Glomerular visceral epithelial cell (primary cell): ENCODE measurements around the gene CLDN34.

Experiments used
- DNase-seq: peaks from one replicate; pipeline ENCODE4 v3.0.0-alpha.2; 2016; ENCODE audit errors: extremely low spot score

The CLDN34 gene

GRCh38 chrX:9980401-9980800, 13.2 kb downstream of the CLDN34 start:
- DNase-seq = no peak

- DNase-seq = no peak
Observed at GRCh38 chrX:9980927-9981326, 13.8 kb downstream of the CLDN34 start.

- no peak for DNase-seq
Observed at GRCh38 chrX:9983441-9983840, 16.3 kb downstream of the CLDN34 start.

- no peak for DNase-seq
Observed at GRCh38 chrX:9983846-9984245, 16.7 kb downstream of the CLDN34 start.

DNA sequence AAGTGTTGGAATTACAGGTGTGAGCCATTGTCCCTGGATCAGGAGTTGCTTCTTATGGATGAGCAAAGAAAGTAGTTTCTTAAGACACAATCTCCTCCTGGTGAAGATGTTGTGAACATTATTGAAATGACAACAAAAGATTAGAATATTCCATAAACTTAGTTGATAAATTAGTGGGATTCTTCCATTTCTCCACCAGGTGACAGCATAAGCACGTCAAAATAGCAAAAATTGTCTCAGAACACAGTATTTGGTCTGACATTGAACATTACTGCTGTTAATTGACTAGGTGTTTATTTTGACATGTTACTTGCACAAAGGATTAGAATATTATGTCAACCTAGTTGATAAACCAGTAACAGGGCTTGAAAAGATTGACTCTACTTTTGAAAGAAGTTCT, 21.6 kb downstream of the CLDN34 start:
- DNase-seq = peak; percentile 8

- DNase-seq = no peak
Observed at GRCh38 chrX:9992061-9992460, 24.9 kb downstream of the CLDN34 start.

- DNase-seq = no peak
Observed at GRCh38 chrX:9992724-9993123, 25.6 kb downstream of the CLDN34 start.

DNA sequence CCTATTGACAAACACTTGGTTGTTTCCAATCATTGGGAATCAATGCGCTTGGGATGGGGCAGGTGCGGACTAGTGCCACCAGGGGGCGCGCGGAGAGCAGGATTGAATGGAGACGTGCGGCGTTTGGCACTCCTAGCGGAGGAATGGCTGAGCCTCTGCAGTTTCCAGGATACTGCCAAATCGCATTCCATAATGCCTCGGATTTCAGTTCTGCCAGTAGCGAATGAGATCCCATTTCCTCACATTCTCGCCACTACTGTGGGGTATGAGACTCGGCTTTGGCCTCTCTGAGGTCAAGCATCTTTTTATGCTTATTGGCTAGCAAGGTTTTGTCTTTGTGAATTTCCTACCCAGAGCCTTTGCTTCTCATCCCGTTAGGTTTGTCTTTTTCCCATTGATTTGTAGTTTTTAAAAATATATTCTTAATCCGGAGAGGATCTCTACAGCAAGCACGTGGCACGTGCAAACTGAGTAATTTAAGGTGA, 28.7 kb downstream of the CLDN34 start:
- DNase-seq = peak; percentile 65

- no peak for DNase-seq
Observed at GRCh38 chrX:9997041-9997440, 29.9 kb downstream of the CLDN34 start.

GRCh38 chrX:9997524-9997923, 30.4 kb downstream of the CLDN34 start:
- DNase-seq = no peak

DNA sequence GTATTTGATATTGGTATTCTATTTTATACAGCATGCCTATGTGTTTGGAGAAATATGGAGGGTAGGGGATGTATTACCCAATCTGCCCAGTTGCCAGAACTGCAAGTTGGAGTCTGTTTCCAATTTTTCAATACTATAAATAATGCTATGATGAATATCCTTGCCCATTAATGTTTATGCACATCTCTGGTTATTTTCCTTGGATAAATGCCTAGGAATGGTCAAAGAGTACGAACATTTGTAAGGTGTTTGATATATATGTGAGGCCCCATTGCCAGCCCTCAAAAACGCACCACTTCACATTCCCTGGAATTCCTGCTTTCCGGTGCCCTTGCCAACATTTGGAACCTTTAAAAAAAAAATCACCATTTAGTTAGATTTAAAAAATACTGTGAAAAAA, 34.3 kb downstream of the CLDN34 start:
- no peak for DNase-seq

- no peak for DNase-seq
Observed at GRCh38 chrX:10004832-10005475, 37.8 kb downstream of the CLDN34 start.

DNA sequence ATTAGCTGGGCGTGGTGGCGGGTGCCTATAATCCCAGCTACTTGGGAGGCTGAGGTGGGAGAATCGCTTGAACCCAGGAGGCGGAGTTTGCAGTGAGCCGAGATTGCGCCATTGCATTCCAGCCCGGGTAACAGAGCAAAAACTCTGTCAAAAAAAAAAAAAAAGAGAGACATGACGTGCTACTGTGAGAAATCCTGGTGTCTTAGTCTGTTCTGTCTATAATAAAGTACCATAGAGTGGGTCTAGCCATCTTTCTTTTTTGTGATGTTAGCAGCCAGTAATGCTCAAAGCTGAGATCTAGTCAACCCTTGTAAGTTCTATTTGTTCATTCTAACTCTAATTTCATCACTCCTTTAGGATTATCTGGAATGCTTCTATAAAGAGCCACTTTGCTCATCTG, 38.9 kb downstream of the CLDN34 start:
- no peak for DNase-seq

DNA sequence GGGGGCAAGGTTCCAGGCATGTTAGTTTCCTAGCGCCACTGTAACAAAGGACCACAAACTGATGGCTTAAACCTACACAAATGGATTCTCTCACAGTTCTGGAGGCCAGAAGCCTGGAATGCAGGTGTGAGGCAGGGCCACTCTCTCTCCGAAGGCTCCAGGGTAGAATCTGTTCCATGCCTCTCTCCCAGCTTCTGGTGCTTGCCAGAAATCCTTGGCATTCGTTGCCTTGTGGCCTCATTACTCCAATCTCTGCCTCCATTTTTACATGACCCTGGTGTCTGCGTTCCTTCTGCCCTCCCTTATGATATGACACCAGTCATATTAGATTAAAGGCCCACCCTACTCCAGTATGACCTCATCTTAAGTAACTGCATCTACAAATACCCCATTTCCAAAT, 39.6 kb downstream of the CLDN34 start:
- DNase-seq = no peak

- DNase-seq = no peak
Observed at GRCh38 chrX:10007621-10008020, 40.5 kb downstream of the CLDN34 start.

DNA sequence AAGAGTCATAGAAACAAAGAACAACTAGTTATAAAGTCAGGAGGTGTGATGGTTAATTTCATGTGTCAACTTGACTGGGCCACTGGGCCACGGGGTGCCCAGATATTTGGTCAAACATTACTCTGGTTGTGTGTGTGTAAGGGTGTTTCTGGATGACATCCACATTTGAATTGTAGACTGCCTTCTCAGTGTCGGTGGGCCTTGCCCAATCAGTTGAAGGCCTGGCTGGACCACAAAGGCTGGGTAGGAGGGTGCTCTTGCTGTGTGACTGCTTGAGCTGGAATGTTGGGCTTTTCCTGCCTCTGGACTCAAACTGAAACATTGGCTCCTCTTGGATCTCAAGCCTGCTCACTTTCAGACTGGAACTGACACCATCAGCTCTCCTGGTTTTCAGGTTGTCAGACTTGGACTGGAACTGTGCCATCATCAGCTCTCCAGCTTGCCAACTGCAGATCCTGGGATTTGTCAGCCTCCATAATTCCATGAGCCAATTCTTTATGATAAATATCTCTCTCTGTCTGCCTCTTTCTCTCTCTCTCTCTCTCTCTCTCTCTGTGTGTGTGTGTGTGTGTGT, 41.4 kb downstream of the CLDN34 start:
- no peak for DNase-seq

- DNase-seq = no peak
Observed at GRCh38 chrX:10009741-10010140, 42.6 kb downstream of the CLDN34 start.

DNA sequence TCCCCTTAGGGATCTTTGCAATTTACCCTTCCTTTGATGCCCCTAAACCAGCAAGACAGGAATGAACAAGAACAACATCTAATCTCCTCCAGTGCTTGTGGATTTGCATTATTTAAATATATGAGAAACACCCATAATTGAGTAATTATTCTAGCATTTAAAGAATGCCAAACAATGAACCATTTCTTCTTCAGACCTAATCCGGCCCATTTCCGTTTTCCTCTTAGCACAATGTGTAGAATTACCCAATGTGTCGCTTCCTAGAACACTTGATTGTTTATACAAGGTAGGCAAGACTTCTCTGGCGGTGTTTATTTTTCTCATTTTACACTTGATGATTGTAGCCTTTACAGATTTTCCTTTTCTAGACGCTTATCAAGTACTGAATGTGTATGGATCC, 43.5 kb downstream of the CLDN34 start:
- no peak for DNase-seq

- peak; percentile 58 for DNase-seq
Observed at GRCh38 chrX:10011261-10011931, 44.2 kb downstream of the CLDN34 start.

DNA sequence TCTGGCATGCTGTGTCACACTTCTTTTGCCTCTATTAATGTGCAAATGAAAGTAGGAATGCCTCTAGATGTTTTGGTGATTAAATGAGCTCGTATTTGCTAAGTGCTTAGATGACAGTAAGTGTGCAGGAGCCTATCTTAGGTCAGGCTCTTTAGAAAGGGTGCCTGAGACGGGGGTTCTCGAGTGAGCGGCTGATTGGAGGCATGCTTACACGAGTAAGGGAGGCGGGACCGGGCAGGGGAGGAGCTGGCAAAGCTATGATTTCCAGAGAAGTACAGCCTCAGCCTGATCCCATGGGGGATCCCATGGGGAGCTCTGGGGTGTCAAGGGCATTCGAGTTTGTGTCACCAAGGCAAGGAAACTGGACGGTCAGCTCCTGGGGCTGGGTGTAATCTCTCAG, 44.8 kb downstream of the CLDN34 start:
- DNase-seq = no peak

GRCh38 chrX:10014462-10015354, 47.5 kb downstream of the CLDN34 start:
- peak; percentile 92 for DNase-seq

DNA sequence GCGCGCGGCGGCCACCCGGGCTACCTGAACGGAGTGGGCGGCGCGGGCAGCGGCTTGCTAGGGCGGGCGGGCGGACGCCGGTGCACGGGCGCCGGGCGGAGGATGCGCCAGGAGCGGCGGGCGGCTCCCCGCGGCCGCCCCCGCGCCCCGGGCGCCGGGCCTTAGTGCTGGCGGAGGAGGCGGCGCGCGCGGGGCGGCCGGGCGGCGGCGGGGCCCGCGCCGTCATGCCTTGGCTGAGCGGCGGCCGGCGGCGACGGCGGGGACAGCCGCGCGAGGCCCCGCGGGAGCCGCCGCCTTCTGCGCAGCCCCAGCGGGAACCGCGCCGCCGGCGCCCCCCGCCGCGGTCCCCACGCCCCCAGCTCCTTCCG, 48.2 kb downstream of the CLDN34 start:
- DNase-seq = no peak
